GM23338 (cell line): ENCODE measurements around the gene BLZF1. TPM values are rescaled to one million over a fixed set of nuclear protein-coding genes. Genes with fewer than 3 reads are reported as not detected.

ENCODE experiments used
- ATAC-seq: fragments of 200-7000 bp; cut with Tn5 transposase; 3 replicates; pipeline ENCODE4 v1.9.1; 2020
- DNase-seq: peaks from one replicate; pipeline ENCODE4 v3.0.0-alpha.2; 2015; ENCODE audit warnings: low spot score
- H2AFZ ChIP-seq: fragments of 200-600 bp; sonication (generic); 2 replicates; pipeline ENCODE4 v1.8.0; 2016; ENCODE audit warnings: antibody characterized with exemption, mild to moderate bottlenecking, moderate library complexity
- H3F3A ChIP-seq: fragments of 200-600 bp; sonication (generic); replicated peaks from 2 replicates; pipeline ENCODE4 v1.8.0; 2017; ENCODE audit warnings: antibody characterized with exemption, mixed run types, low read depth
- H3K27ac ChIP-seq: fragments of 200-600 bp; sonication (generic); 2 replicates; pipeline ENCODE4 v1.6.1; 2016; ENCODE audit warnings: low read depth
- H3K27me3 ChIP-seq: fragments of 200-600 bp; sonication (generic); 2 replicates; pipeline ENCODE4 v1.8.0; 2016; ENCODE audit warnings: mild to moderate bottlenecking, mixed run types, moderate library complexity; ENCODE audit not compliant: insufficient read depth
- H3K36me3 ChIP-seq: fragments of 200-600 bp; sonication (generic); 2 replicates; pipeline ENCODE4 v1.8.0; 2016; ENCODE audit warnings: mild to moderate bottlenecking; ENCODE audit not compliant: insufficient read depth
- H3K4me1 ChIP-seq: fragments of 200-600 bp; sonication (generic); 2 replicates; pipeline ENCODE4 v1.8.0; 2016; ENCODE audit warnings: mild to moderate bottlenecking, moderate library complexity; ENCODE audit not compliant: insufficient read depth
- H3K4me2 ChIP-seq: fragments of 200-600 bp; sonication (generic); 2 replicates; pipeline ENCODE4 v1.7.1; 2017; ENCODE audit warnings: mixed run types
- H3K4me3 ChIP-seq: fragments of 200-600 bp; sonication (generic); 2 replicates; pipeline ENCODE4 v1.6.1; 2016; ENCODE audit warnings: mixed run types
- H3K79me2 ChIP-seq: fragments of 200-600 bp; sonication (generic); replicated peaks from 2 replicates; pipeline ENCODE4 v1.8.0; 2017; ENCODE audit warnings: mild to moderate bottlenecking; ENCODE audit not compliant: insufficient read depth
- H3K9me2 ChIP-seq: fragments of 200-600 bp; sonication (generic); 2 replicates; pipeline ENCODE4 v1.8.0; 2017; ENCODE audit not compliant: insufficient read depth
- H4K20me1 ChIP-seq: fragments of 200-600 bp; sonication (generic); replicated peaks from 2 replicates; pipeline ENCODE4 v1.8.0; 2017; ENCODE audit warnings: mild to moderate bottlenecking; ENCODE audit not compliant: insufficient read depth
- H3K27ac Mint-ChIP-seq: 2 replicates; pipeline ENCODE4 v1.8.0; 2020; ENCODE audit warnings: inconsistent platforms, mild to moderate bottlenecking, moderate library complexity, mixed read lengths
- H3K27me3 Mint-ChIP-seq: 3 replicates; pipeline ENCODE4 v1.8.0; 2022; ENCODE audit warnings: low read depth, mild to moderate bottlenecking, moderate library complexity, mixed read lengths, inconsistent platforms; ENCODE audit not compliant: insufficient read depth, poor library complexity
- H3K36me3 Mint-ChIP-seq: 3 replicates; pipeline ENCODE4 v1.8.0; 2021; ENCODE audit warnings: low read depth, mild to moderate bottlenecking, inconsistent platforms, moderate library complexity, mixed read lengths
- H3K4me1 Mint-ChIP-seq: 3 replicates; pipeline ENCODE4 v1.8.0; 2020; ENCODE audit warnings: mild to moderate bottlenecking, inconsistent platforms, mixed read lengths
- H3K4me3 Mint-ChIP-seq: 3 replicates; pipeline ENCODE4 v1.8.0; 2021; ENCODE audit warnings: moderate library complexity, mild to moderate bottlenecking, inconsistent platforms, mixed read lengths
- H3K9me3 Mint-ChIP-seq: 3 replicates; pipeline ENCODE4 v1.8.0; 2020; ENCODE audit warnings: moderate library complexity, mild to moderate bottlenecking, inconsistent platforms, mixed read lengths
- CREB1 ChIP-seq: fragments of 250-450 bp; sonication (Bioruptor Pico); IDR thresholded peaks from 2 replicates; pipeline ENCODE4 v1.5.0; 2020; ENCODE audit warnings: low read depth, mild to moderate bottlenecking, moderate library complexity
- EZH2 ChIP-seq: fragments of 200-600 bp; sonication (generic); IDR thresholded peaks from one replicate; pipeline ENCODE4 v1.8.0; 2017; ENCODE audit warnings: antibody characterized with exemption, mild to moderate bottlenecking, low read depth; ENCODE audit not compliant: unreplicated experiment
- NANOG ChIP-seq: IDR thresholded peaks from 2 replicates; pipeline ENCODE4 v1.6.1; 2016; ENCODE audit warnings: antibody characterized with exemption, borderline replicate concordance
- POLR2AphosphoS5 ChIP-seq: IDR thresholded peaks from 2 replicates; pipeline ENCODE4 v1.6.1; 2016; ENCODE audit warnings: antibody characterized with exemption, low read depth
- STAT1 ChIP-seq: IDR thresholded peaks from one replicate; pipeline ENCODE4 v1.6.1; 2016; ENCODE audit warnings: antibody characterized with exemption; ENCODE audit not compliant: unreplicated experiment
- ZNF114 ChIP-seq: fragments of 250-450 bp; sonication (Bioruptor Pico); IDR thresholded peaks from 2 replicates; pipeline ENCODE4 v1.5.0; 2020; ENCODE audit warnings: mild to moderate bottlenecking, moderate library complexity
- ZNF331 ChIP-seq: fragments of 250-450 bp; sonication (Bioruptor Pico); IDR thresholded peaks from 2 replicates; pipeline ENCODE4 v1.5.0; 2020; ENCODE audit warnings: low read depth, mild to moderate bottlenecking, moderate library complexity
- polyA plus RNA-seq: library from polyadenylated mRNA; unstranded; fragments of >200 nt; fragmentation: Nextera tagmentation; extraction: Ambion mirVana; gene quantifications from 2 replicates; pipeline ENCODE4 v1.2.1, GENCODE V29; 2016
- total RNA-seq: library from RNA; depleted of rRNA; stranded (reverse); fragments of >200 nt; shearing (Covaris generic); gene quantifications from 2 replicates; pipeline ENCODE4 v1.2.3, GENCODE V29; 2014
- TF ChIP-seq, protein P1 (sequence below): IDR thresholded peaks from one replicate; pipeline ENCODE4 v1.6.1; 2018; ENCODE audit warnings: antibody characterized with exemption; ENCODE audit not compliant: unreplicated experiment
- TF ChIP-seq, protein P2 (sequence below), 2 experiments: fragments of 200-600 bp in 1 of 2; sonication (generic) in 1 of 2; conservative IDR thresholded peaks; 2 replicates each; pipeline versions ENCODE4 v1.5.1 to v1.6.1; 2016 to 2017; ENCODE audit warnings: antibody characterized with exemption in 2 of 2, low read depth in 2 of 2, mild to moderate bottlenecking in 2 of 2, moderate library complexity in 1 of 2
- TF ChIP-seq, protein P3 (sequence below): fragments of 250-450 bp; sonication (Bioruptor Pico); IDR thresholded peaks from 2 replicates; pipeline ENCODE4 v1.5.0; 2020; ENCODE audit warnings: mild to moderate bottlenecking, moderate library complexity

Gene BLZF1
- total and polyA plus RNA-seq, 2 experiments from 2014 or later = 9.5 to 14.5 TPM

- TF ChIP-seq, protein P1, sequence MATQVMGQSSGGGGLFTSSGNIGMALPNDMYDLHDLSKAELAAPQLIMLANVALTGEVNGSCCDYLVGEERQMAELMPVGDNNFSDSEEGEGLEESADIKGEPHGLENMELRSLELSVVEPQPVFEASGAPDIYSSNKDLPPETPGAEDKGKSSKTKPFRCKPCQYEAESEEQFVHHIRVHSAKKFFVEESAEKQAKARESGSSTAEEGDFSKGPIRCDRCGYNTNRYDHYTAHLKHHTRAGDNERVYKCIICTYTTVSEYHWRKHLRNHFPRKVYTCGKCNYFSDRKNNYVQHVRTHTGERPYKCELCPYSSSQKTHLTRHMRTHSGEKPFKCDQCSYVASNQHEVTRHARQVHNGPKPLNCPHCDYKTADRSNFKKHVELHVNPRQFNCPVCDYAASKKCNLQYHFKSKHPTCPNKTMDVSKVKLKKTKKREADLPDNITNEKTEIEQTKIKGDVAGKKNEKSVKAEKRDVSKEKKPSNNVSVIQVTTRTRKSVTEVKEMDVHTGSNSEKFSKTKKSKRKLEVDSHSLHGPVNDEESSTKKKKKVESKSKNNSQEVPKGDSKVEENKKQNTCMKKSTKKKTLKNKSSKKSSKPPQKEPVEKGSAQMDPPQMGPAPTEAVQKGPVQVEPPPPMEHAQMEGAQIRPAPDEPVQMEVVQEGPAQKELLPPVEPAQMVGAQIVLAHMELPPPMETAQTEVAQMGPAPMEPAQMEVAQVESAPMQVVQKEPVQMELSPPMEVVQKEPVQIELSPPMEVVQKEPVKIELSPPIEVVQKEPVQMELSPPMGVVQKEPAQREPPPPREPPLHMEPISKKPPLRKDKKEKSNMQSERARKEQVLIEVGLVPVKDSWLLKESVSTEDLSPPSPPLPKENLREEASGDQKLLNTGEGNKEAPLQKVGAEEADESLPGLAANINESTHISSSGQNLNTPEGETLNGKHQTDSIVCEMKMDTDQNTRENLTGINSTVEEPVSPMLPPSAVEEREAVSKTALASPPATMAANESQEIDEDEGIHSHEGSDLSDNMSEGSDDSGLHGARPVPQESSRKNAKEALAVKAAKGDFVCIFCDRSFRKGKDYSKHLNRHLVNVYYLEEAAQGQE = no peak
- no peak for TF ChIP-seq ZNF331 (CRISPR knock-in tag)
Observed at GRCh38 chr1:169383449-169383848, 15.5 kb downstream of the BLZF1 start (continued).

DNA sequence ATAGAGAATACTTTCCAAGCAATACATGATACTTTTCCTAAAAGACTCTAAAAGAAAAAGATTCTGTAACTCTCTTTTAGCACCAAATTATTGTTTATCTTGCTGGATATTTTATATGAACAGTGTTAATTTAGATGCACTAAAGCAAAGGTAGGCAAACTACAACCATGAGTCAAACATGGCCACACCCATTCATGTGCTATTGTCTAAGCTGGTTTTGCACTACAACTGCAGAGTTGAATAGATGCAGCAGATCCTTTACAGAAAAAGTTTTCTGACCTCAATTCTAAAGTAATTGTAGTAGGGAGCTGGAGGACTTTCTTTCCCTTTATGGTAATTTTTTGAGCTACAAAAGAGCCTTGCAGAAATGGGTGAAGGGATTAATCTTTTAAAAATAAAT, 19.4 kb downstream of the BLZF1 start:
- Histone ChIP-seq H3K9me2 (no peaks in the 10 kb centered on the region), H4K20me1 (no peaks in the 10 kb centered on the region), H3K4me3 (no peak overlapping the region), H2AFZ (no peak overlapping the region), H3K27me3 (no peaks in the 10 kb centered on the region), H3K27ac (no peak overlapping the region), H3F3A (no peaks in the 10 kb centered on the region), H3K36me3 (peaks cover 9% of the 10 kb centered on the region; the same call in 1 of the 2 replicates), H3K79me2 (no peaks in the 10 kb centered on the region), H3K4me1 (no peaks in the 10 kb centered on the region), H3K4me2 (no peak overlapping the region)
- peaks cover 17% of the 10 kb centered on the region; the same call in 2 of the 3 replicates for H3K36me3 Mint-ChIP-seq
- no peaks in the 10 kb centered on the region for H3K27me3 Mint-ChIP-seq
- no peak overlapping the region for H3K4me3 Mint-ChIP-seq
- DNase-seq (no peak), ATAC-seq (no peak)
- no peaks in the 10 kb centered on the region; the same call in 2 of the 3 replicates for H3K9me3 Mint-ChIP-seq
- H3K4me1 Mint-ChIP-seq = no peaks in the 10 kb centered on the region
- no peak overlapping the region for H3K27ac Mint-ChIP-seq
- TF ChIP-seq NANOG (no peak), STAT1 (no peak), ZNF114 (no peak), EZH2 (no peak), CREB1 (CRISPR knock-in tag) (no peak), POLR2AphosphoS5 (no peak)
- TF ChIP-seq, protein P1 = no peak
- TF ChIP-seq, protein P2, sequence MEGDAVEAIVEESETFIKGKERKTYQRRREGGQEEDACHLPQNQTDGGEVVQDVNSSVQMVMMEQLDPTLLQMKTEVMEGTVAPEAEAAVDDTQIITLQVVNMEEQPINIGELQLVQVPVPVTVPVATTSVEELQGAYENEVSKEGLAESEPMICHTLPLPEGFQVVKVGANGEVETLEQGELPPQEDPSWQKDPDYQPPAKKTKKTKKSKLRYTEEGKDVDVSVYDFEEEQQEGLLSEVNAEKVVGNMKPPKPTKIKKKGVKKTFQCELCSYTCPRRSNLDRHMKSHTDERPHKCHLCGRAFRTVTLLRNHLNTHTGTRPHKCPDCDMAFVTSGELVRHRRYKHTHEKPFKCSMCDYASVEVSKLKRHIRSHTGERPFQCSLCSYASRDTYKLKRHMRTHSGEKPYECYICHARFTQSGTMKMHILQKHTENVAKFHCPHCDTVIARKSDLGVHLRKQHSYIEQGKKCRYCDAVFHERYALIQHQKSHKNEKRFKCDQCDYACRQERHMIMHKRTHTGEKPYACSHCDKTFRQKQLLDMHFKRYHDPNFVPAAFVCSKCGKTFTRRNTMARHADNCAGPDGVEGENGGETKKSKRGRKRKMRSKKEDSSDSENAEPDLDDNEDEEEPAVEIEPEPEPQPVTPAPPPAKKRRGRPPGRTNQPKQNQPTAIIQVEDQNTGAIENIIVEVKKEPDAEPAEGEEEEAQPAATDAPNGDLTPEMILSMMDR (conservative IDR thresholded peaks at IDR 0.05; ENCODE audit: low read depth in 2 of 2) = no peak
- TF ChIP-seq, protein P3, sequence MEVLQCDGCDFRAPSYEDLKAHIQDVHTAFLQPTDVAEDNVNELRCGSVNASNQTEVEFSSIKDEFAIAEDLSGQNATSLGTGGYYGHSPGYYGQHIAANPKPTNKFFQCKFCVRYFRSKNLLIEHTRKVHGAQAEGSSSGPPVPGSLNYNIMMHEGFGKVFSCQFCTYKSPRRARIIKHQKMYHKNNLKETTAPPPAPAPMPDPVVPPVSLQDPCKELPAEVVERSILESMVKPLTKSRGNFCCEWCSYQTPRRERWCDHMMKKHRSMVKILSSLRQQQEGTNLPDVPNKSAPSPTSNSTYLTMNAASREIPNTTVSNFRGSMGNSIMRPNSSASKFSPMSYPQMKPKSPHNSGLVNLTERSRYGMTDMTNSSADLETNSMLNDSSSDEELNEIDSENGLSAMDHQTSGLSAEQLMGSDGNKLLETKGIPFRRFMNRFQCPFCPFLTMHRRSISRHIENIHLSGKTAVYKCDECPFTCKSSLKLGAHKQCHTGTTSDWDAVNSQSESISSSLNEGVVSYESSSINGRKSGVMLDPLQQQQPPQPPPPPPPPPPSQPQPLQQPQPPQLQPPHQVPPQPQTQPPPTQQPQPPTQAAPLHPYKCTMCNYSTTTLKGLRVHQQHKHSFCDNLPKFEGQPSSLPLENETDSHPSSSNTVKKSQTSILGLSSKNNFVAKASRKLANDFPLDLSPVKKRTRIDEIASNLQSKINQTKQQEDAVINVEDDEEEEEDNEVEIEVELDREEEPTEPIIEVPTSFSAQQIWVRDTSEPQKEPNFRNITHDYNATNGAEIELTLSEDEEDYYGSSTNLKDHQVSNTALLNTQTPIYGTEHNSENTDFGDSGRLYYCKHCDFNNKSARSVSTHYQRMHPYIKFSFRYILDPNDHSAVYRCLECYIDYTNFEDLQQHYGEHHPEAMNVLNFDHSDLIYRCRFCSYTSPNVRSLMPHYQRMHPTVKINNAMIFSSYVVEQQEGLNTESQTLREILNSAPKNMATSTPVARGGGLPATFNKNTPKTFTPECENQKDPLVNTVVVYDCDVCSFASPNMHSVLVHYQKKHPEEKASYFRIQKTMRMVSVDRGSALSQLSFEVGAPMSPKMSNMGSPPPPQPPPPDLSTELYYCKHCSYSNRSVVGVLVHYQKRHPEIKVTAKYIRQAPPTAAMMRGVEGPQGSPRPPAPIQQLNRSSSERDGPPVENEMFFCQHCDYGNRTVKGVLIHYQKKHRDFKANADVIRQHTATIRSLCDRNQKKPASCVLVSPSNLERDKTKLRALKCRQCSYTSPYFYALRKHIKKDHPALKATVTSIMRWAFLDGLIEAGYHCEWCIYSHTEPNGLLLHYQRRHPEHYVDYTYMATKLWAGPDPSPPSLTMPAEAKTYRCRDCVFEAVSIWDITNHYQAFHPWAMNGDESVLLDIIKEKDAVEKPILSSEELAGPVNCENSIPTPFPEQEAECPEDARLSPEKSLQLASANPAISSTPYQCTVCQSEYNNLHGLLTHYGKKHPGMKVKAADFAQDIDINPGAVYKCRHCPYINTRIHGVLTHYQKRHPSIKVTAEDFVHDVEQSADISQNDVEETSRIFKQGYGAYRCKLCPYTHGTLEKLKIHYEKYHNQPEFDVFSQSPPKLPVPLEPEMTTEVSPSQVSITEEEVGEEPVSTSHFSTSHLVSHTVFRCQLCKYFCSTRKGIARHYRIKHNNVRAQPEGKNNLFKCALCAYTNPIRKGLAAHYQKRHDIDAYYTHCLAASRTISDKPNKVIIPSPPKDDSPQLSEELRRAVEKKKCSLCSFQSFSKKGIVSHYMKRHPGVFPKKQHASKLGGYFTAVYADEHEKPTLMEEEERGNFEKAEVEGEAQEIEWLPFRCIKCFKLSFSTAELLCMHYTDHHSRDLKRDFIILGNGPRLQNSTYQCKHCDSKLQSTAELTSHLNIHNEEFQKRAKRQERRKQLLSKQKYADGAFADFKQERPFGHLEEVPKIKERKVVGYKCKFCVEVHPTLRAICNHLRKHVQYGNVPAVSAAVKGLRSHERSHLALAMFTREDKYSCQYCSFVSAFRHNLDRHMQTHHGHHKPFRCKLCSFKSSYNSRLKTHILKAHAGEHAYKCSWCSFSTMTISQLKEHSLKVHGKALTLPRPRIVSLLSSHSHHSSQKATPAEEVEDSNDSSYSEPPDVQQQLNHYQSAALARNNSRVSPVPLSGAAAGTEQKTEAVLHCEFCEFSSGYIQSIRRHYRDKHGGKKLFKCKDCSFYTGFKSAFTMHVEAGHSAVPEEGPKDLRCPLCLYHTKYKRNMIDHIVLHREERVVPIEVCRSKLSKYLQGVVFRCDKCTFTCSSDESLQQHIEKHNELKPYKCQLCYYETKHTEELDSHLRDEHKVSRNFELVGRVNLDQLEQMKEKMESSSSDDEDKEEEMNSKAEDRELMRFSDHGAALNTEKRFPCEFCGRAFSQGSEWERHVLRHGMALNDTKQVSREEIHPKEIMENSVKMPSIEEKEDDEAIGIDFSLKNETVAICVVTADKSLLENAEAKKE (CRISPR knock-in tag) = no peak
